ENCODE measurements around the gene SLC25A47. TPM values are rescaled to one million over a fixed set of nuclear protein-coding genes. Genes with fewer than 3 reads are reported as not detected.

Gene SLC25A47
- total and polyA plus RNA-seq, 2 of the 4 experiments (the other 2 are of a cell fraction): not detected

DNA sequence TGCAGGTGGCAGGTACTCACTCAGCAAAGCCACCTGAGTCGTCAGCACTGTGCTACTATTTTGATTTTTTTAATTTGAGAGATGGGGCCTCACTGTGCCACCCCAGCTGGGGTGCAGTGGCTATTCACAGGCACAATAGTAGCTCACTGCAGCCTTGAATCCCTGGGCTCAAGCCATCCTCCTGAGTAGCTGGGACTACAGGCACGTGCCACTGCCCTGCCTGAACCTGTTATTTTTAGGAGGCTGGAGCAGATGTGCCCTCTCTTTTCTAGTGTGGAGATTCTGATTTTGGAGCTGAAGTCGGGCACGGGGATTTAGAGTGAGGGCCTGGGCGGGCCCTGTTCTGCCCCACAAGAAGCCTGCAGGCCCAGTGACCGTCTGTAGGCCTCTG, 17.3 kb downstream of the SLC25A47 start:
- H3K9me1 ChIP-seq (ENCODE audit: insufficient read depth, low read length): peaks cover 28% of the 10 kb centered on the region
- in situ Hi-C loops (cut with MboI; ENCODE audit: low sequenced_read_pairs): no loop called here
- peaks cover 56% of the 10 kb centered on the region for H3K36me3 ChIP-seq (ENCODE audit: control insufficient read depth, insufficient read depth, low read length)
- H2AFZ ChIP-seq (replicated peaks; ENCODE audit: low read length, poor library complexity): no peak overlapping the region
- H4K5ac ChIP-seq (ENCODE audit: low read depth, low read length): peak overlapping the region; percentile 38; the same call in 1 of the 2 replicates
- 0 out of 3 replicates have a peak overlapping the region, but pooled peaks have one; percentile 13 for H2BK15ac ChIP-seq (ENCODE audit: low read depth, low read length)
- H3K27ac ChIP-seq (ENCODE audit: insufficient read depth, low read length): peak overlapping the region; percentile 12; the same call in 1 of the 2 replicates
- H3K18ac ChIP-seq (ENCODE audit: low read depth, low read length): peak overlapping the region; percentile 33
- no peaks in the 10 kb centered on the region for H3K27me3 ChIP-seq (ENCODE audit: control insufficient read depth, insufficient read depth, low read length)
- no peak overlapping the region for H2AK9ac ChIP-seq (replicated peaks; ENCODE audit: low read depth, low read length, poor library complexity)
- ChIA-PET CTCF (no interaction called here), POLR2A (ENCODE audit: unreplicated experiment) (no interaction called here)
- 0 out of 2 replicates have a peak overlapping the region, but pooled peaks have one; percentile 30 for H2BK20ac ChIP-seq (ENCODE audit: low read depth, low read length)
- no peaks in the 10 kb centered on the region for H3K9me3 ChIP-seq (ENCODE audit: control insufficient read depth, insufficient read depth, low read length)
- peak overlapping the region; percentile 61; the same call in 1 of the 2 replicates for H4K91ac ChIP-seq (ENCODE audit: insufficient read depth, low read depth, low read length)
- H2AK5ac ChIP-seq (ENCODE audit: low read depth, low read length): peak overlapping the region; percentile 43; the same call in 1 of the 2 replicates
- TF ChIP-seq POLR2A (IDR thresholded peaks at IDR 0.05; ENCODE audit: low read depth, low read length): no peak
- no peak for TF ChIP-seq CTCF (conservative IDR thresholded peaks at IDR 0.05; ENCODE audit: low read depth, low read length)
- TF ChIP-seq, protein P1, sequence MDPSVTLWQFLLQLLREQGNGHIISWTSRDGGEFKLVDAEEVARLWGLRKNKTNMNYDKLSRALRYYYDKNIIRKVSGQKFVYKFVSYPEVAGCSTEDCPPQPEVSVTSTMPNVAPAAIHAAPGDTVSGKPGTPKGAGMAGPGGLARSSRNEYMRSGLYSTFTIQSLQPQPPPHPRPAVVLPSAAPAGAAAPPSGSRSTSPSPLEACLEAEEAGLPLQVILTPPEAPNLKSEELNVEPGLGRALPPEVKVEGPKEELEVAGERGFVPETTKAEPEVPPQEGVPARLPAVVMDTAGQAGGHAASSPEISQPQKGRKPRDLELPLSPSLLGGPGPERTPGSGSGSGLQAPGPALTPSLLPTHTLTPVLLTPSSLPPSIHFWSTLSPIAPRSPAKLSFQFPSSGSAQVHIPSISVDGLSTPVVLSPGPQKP (IDR thresholded peaks at IDR 0.05; ENCODE audit: borderline replicate concordance, low read depth, low read length): no peak
- TF ChIP-seq, protein P2, sequence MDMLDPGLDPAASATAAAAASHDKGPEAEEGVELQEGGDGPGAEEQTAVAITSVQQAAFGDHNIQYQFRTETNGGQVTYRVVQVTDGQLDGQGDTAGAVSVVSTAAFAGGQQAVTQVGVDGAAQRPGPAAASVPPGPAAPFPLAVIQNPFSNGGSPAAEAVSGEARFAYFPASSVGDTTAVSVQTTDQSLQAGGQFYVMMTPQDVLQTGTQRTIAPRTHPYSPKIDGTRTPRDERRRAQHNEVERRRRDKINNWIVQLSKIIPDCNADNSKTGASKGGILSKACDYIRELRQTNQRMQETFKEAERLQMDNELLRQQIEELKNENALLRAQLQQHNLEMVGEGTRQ (IDR thresholded peaks at IDR 0.05; ENCODE audit: low read depth, low read length): no peak
- no peak for TF ChIP-seq RCOR1 (IDR thresholded peaks at IDR 0.05; ENCODE audit: insufficient replicate concordance, low read length)
- no peak for TF ChIP-seq BHLHE40 (IDR thresholded peaks at IDR 0.05; ENCODE audit: low read depth, low read length)
- TF ChIP-seq MXI1 (IDR thresholded peaks at IDR 0.05; ENCODE audit: borderline replicate concordance, low read depth, low read length): no peak
- TF ChIP-seq CHD1 (IDR thresholded peaks at IDR 0.05; ENCODE audit: low read depth, low read length): no peak
- no peak for TF ChIP-seq SMC3 (IDR thresholded peaks at IDR 0.05; ENCODE audit: low read depth, low read length)
- dilution Hi-C loops (cut with HindIII; ENCODE audit: low sequenced_read_pairs, unreplicated experiment): no loop called here
- H3K4me1 ChIP-seq (ENCODE audit: control insufficient read depth, insufficient read depth, low read length): peaks cover 12% of the 10 kb centered on the region
- DNase-seq (no peak), ATAC-seq (ENCODE audit: low read depth) (no peak)
- H3K79me1 ChIP-seq (ENCODE audit: low read depth in 1 of 2, low read length in 2 of 2): peaks cover 2 to 14% of the 10 kb centered on the region in 2 experiments; a peak in 3 of 4 replicates
- no peak overlapping the region for H3K4me3 ChIP-seq (ENCODE audit: insufficient read depth, low read depth, low read length)
- 67% methylated on average over 3 of the region's 6 CpGs; no CpG with 5 or more reads in 1 of the 2 experiments for WGBS, 2 experiments (ENCODE audit: extremely low coverage in 2 of 2, insufficient read length in 1 of 2)
- no peak overlapping the region for H3K14ac ChIP-seq (replicated peaks; ENCODE audit: low read depth, low read length)
- H4K8ac ChIP-seq (ENCODE audit: low read depth in 2 of 2, low read length in 2 of 2): peak overlapping the region in 1 of 2 experiments; percentile 12; a peak in 2 of 4 replicates
- intact Hi-C loops (cut with micrococcal nuclease): loop anchor here (5.0 kb wide), 1 partner anchor 33 kb away; the partner anchor contains the start of gene SLC25A29
- no peak overlapping the region for H3K4me2 ChIP-seq (ENCODE audit: low read depth, low read length)
- H4K20me1 ChIP-seq (ENCODE audit: insufficient read depth, low read length): peaks cover 6% of the 10 kb centered on the region
- BruUV-seq (replicated peaks): TSS peak; percentile 24
- H2BK120ac ChIP-seq (ENCODE audit: low read depth, low read length): peak overlapping the region; percentile 16; the same call in 1 of the 2 replicates
- H2BK5ac ChIP-seq (ENCODE audit: low read depth, low read length, poor library complexity, severe bottlenecking): peak overlapping the region; percentile 98
- H3K23ac ChIP-seq (ENCODE audit: low read depth, low read length): no peak overlapping the region
- H3K9ac ChIP-seq (ENCODE audit: low read depth, low read length): no peak overlapping the region
- H3K56ac ChIP-seq (ENCODE audit: extremely low read depth, insufficient read depth, low read length): no peak overlapping the region
- H3K4ac ChIP-seq (ENCODE audit: low read depth, low read length): no peak overlapping the region
